ENCODE data around the gene DVL2. TPM values are rescaled to one million over a fixed set of nuclear protein-coding genes. Genes with fewer than 3 reads are reported as not detected.

The DVL2 gene
- total and polyA plus RNA-seq, 2 of the 13 experiments (the other 11 are each of a cell fraction or from before 2014, with no cell fraction given) = 5.7 to 38.2 TPM

GRCh38 chr17:7234083-7234951 is at the start of gene DVL2 (continued):
- no peak for TF ChIP-seq ZNF841 (CRISPR knock-in tag; IDR thresholded peaks at IDR 0.05; ENCODE audit: borderline replicate concordance)
- peak; percentile 42; the same call in 1 of the 2 replicates for TF ChIP-seq THAP7 (CRISPR knock-in tag; IDR thresholded peaks at IDR 0.05)
- TF ChIP-seq ZNF770 (CRISPR knock-in tag; IDR thresholded peaks at IDR 0.05) = no peak
- TF ChIP-seq BATF2 (CRISPR knock-in tag; IDR thresholded peaks at IDR 0.05) = peak; percentile 62
- no peak for TF ChIP-seq MZF1 (CRISPR knock-in tag; IDR thresholded peaks at IDR 0.05; ENCODE audit: borderline replicate concordance)
- TF ChIP-seq HHEX (CRISPR knock-in tag; IDR thresholded peaks at IDR 0.05) = no peak
- TF ChIP-seq FOSL2 (CRISPR knock-in tag; IDR thresholded peaks at IDR 0.05) = peak; percentile 60
- TF ChIP-seq ZNF10 (CRISPR knock-in tag; IDR thresholded peaks at IDR 0.05; ENCODE audit: borderline replicate concordance, low read depth) = no peak
- no peak for TF ChIP-seq ZBTB37 (CRISPR knock-in tag; IDR thresholded peaks at IDR 0.05)
- TF ChIP-seq IRF1 (CRISPR knock-in tag; IDR thresholded peaks at IDR 0.05; ENCODE audit: low read depth) = no peak
- no peak for TF ChIP-seq XBP1 (CRISPR knock-in tag; IDR thresholded peaks at IDR 0.05)
- TF ChIP-seq NBN (conservative IDR thresholded peaks at IDR 0.05) = no peak
- no peak for TF ChIP-seq ZNF530 (CRISPR knock-in tag; IDR thresholded peaks at IDR 0.05; ENCODE audit: low read depth)
- TF ChIP-seq HMGXB4 (CRISPR knock-in tag; IDR thresholded peaks at IDR 0.05; ENCODE audit: borderline replicate concordance in 1 of 2, low read depth in 1 of 2) = peak; percentile 67 to 80; a peak in 2 of 4 replicates
- no peak for TF ChIP-seq NFIB (CRISPR knock-in tag; IDR thresholded peaks at IDR 0.05; ENCODE audit: borderline replicate concordance)
- no peak for TF ChIP-seq GLMP (CRISPR knock-in tag; IDR thresholded peaks at IDR 0.05; ENCODE audit: borderline replicate concordance)
- TF ChIP-seq SAP130 (CRISPR knock-in tag; IDR thresholded peaks at IDR 0.05; ENCODE audit: low read depth) = peak; percentile 98
- TF ChIP-seq SMC3 (IDR thresholded peaks at IDR 0.05; ENCODE audit: low read length) = no peak

All from HepG2 (cell line).